DND-41 (cell line): ENCODE data around the gene HECW1.

Experiments
- EZH2 ChIP-seq: IDR thresholded peaks from 3 replicates; pipeline ENCODE4 v1.6.1; 2012; ENCODE audit warnings: borderline replicate concordance, low read depth, mild to moderate bottlenecking, moderate library complexity, low read length, inconsistent platforms; ENCODE audit not compliant: severe bottlenecking
- TF ChIP-seq, protein P1 (sequence below): IDR thresholded peaks from 2 replicates; pipeline ENCODE4 v1.5.1; 2012; ENCODE audit warnings: borderline replicate concordance, low read length, moderate library complexity, mild to moderate bottlenecking; ENCODE audit not compliant: poor library complexity, severe bottlenecking; ENCODE audit errors: extremely low read depth

GRCh38 chr7:43298617-43299016, 186.2 kb downstream of the HECW1 start:
- TF ChIP-seq, protein P1, sequence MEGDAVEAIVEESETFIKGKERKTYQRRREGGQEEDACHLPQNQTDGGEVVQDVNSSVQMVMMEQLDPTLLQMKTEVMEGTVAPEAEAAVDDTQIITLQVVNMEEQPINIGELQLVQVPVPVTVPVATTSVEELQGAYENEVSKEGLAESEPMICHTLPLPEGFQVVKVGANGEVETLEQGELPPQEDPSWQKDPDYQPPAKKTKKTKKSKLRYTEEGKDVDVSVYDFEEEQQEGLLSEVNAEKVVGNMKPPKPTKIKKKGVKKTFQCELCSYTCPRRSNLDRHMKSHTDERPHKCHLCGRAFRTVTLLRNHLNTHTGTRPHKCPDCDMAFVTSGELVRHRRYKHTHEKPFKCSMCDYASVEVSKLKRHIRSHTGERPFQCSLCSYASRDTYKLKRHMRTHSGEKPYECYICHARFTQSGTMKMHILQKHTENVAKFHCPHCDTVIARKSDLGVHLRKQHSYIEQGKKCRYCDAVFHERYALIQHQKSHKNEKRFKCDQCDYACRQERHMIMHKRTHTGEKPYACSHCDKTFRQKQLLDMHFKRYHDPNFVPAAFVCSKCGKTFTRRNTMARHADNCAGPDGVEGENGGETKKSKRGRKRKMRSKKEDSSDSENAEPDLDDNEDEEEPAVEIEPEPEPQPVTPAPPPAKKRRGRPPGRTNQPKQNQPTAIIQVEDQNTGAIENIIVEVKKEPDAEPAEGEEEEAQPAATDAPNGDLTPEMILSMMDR = no peak
- no peak for TF ChIP-seq EZH2
